A549 (cell line): Measurements from ENCODE around the gene BNIPL.

Source experiments
- CBX2 ChIP-seq: fragments of 200-600 bp; sonication (generic); IDR thresholded peaks from 2 replicates; pipeline ENCODE4 v1.6.1; 2016; ENCODE audit warnings: low read depth, mild to moderate bottlenecking, borderline replicate concordance
- TF ChIP-seq, protein P1 (sequence below): fragments of >200 bp; sonication (Bioruptor Twin); formaldehyde crosslinking; IDR thresholded peaks from 3 replicates; pipeline ENCODE4 v1.5.1; 2016

GRCh38 chr1:151007853-151008243 is 28.5 kb upstream of the BNIPL start:
- TF ChIP-seq, protein P1, sequence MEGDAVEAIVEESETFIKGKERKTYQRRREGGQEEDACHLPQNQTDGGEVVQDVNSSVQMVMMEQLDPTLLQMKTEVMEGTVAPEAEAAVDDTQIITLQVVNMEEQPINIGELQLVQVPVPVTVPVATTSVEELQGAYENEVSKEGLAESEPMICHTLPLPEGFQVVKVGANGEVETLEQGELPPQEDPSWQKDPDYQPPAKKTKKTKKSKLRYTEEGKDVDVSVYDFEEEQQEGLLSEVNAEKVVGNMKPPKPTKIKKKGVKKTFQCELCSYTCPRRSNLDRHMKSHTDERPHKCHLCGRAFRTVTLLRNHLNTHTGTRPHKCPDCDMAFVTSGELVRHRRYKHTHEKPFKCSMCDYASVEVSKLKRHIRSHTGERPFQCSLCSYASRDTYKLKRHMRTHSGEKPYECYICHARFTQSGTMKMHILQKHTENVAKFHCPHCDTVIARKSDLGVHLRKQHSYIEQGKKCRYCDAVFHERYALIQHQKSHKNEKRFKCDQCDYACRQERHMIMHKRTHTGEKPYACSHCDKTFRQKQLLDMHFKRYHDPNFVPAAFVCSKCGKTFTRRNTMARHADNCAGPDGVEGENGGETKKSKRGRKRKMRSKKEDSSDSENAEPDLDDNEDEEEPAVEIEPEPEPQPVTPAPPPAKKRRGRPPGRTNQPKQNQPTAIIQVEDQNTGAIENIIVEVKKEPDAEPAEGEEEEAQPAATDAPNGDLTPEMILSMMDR, result no peak
- no peak for TF ChIP-seq CBX2
